ENCODE results near the gene PRDM13. TPM values are rescaled to one million over a fixed set of nuclear protein-coding genes. Genes with fewer than 3 reads are reported as not detected.
A peak's percentile ranks its signal among the peaks of the same experiment; 100 is the strongest.
"Not testable (repeated sequence)": the region's sequence is repeated elsewhere in the genome, so short reads cannot be mapped to it uniquely, and the experiment has no call there.

PRDM13 gene
- polyA plus RNA-seq, 4 donors, result 0.03 TPM; not detected in 3

DNA sequence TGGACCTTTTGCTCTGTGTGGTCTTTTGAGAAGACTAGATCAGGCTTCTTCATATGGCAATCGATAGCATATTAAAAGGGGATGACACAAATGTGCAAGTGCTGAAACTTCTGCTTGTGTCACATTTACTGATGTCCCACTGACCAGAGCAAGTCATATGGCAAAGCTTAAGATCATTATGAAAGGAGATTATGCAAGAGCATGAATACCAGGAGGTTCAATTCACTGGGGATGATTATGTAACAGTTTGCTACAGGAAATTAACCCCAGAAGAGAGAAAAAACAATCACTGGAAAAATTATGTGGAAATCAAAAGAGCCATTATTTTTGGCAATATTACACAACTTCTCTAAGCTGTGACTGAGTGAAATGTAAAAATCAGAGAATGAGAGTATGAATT is 13.7 kb upstream of the PRDM13 start:
- DNase-seq (no peak), FAIRE-seq (no peak)
- WGBS, 3 donors, result 30 to 52% (median 40%) methylated on average over 1 of the region's 1 CpG
- H3K27me3 ChIP-seq (ENCODE audit: control insufficient read depth in 3 of 3, insufficient read depth in 3 of 3, low read length in 3 of 3), result peaks cover 0 to 86% (median 44%) of the 10 kb centered on the region in 3 donors
- H3K4me3 ChIP-seq (ENCODE audit: low read depth in 1 of 3, low read length in 3 of 3), result no peak overlapping the region
- H3K36me3 ChIP-seq (ENCODE audit: control insufficient read depth in 3 of 3, insufficient read depth in 2 of 3, low read depth in 1 of 3, low read length in 3 of 3), result peaks cover 0 to 2% (median 0%) of the 10 kb centered on the region in 3 donors
- no peaks in the 10 kb centered on the region for H3K9me3 ChIP-seq (ENCODE audit: control insufficient read depth in 2 of 2, insufficient read depth in 1 of 2, low read depth in 1 of 2, low read length in 1 of 2)
- peaks cover 0 to 14% (median 5%) of the 10 kb centered on the region in 3 donors for H3K4me1 ChIP-seq (ENCODE audit: control insufficient read depth in 3 of 3, insufficient read depth in 2 of 3, low read depth in 1 of 3, low read length in 2 of 3)
- H3K27ac ChIP-seq (ENCODE audit: low read depth in 1 of 3, low read length in 2 of 3), result no peak overlapping the region

DNA sequence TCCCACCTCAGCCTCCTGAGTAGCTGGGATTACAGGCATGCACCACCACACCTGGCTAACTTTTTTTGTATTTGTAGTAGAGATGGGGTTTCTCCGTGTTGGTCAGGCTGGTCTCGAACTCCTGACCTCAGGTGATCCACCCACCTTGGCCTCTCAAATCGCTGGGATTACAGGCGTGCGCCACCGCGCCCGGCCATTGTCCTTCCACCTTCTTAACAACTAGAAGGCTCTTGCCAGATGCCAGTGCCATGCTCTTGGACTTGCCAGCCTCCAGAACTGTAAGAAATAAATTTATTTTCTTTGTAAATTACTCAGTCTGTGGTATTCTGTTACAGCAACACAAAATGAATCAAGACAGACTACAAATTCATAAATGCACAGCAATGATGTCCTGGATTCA is 11.9 kb upstream of the PRDM13 start:
- not testable (repeated sequence) for FAIRE-seq; H3K4me3 ChIP-seq (ENCODE audit: low read depth in 1 of 3, low read length in 3 of 3); H3K4me1 ChIP-seq (ENCODE audit: control insufficient read depth in 3 of 3, insufficient read depth in 2 of 3, low read depth in 1 of 3, low read length in 2 of 3); DNase-seq; H3K36me3 ChIP-seq (ENCODE audit: control insufficient read depth in 3 of 3, insufficient read depth in 2 of 3, low read depth in 1 of 3, low read length in 3 of 3); H3K27ac ChIP-seq (ENCODE audit: low read depth in 1 of 3, low read length in 2 of 3); H3K9me3 ChIP-seq (ENCODE audit: control insufficient read depth in 2 of 2, insufficient read depth in 1 of 2, low read depth in 1 of 2, low read length in 1 of 2)
- 77 to 88% (median 80%) methylated on average over 8 of the region's 8 CpGs for WGBS, 3 donors
- peaks cover 0 to 82% (median 35%) of the 10 kb centered on the region in 3 donors for H3K27me3 ChIP-seq (ENCODE audit: control insufficient read depth in 3 of 3, insufficient read depth in 3 of 3, low read length in 3 of 3)

- 4 to 7% (median 4%) methylated on average over 47 to 54 of the region's 54 CpGs for WGBS, 3 donors
- peaks cover 0 to 12% (median 6%) of the 10 kb centered on the region in 3 donors for H3K4me1 ChIP-seq (ENCODE audit: control insufficient read depth in 3 of 3, insufficient read depth in 2 of 3, low read depth in 1 of 3, low read length in 2 of 3)
- FAIRE-seq (no peak), DNase-seq (no peak)
- H3K9me3 ChIP-seq (ENCODE audit: control insufficient read depth in 2 of 2, insufficient read depth in 1 of 2, low read depth in 1 of 2, low read length in 1 of 2), result peaks cover 0 to 5% of the 10 kb centered on the region in 2 donors
- peaks cover 7 to 88% (median 54%) of the 10 kb centered on the region in 3 donors for H3K27me3 ChIP-seq (ENCODE audit: control insufficient read depth in 3 of 3, insufficient read depth in 3 of 3, low read length in 3 of 3)
- peak overlapping the region in 2 of 3 donors; percentile 8 to 38 for H3K4me3 ChIP-seq (ENCODE audit: low read depth in 1 of 3, low read length in 3 of 3)
- no peak overlapping the region for H3K27ac ChIP-seq (ENCODE audit: low read depth in 1 of 3, low read length in 2 of 3)
- no peaks in the 10 kb centered on the region for H3K36me3 ChIP-seq (ENCODE audit: control insufficient read depth in 3 of 3, insufficient read depth in 2 of 3, low read depth in 1 of 3, low read length in 3 of 3)
These were observed 3.9 kb upstream of the PRDM13 start for GRCh38 chr6:99602520-99603420.

DNA sequence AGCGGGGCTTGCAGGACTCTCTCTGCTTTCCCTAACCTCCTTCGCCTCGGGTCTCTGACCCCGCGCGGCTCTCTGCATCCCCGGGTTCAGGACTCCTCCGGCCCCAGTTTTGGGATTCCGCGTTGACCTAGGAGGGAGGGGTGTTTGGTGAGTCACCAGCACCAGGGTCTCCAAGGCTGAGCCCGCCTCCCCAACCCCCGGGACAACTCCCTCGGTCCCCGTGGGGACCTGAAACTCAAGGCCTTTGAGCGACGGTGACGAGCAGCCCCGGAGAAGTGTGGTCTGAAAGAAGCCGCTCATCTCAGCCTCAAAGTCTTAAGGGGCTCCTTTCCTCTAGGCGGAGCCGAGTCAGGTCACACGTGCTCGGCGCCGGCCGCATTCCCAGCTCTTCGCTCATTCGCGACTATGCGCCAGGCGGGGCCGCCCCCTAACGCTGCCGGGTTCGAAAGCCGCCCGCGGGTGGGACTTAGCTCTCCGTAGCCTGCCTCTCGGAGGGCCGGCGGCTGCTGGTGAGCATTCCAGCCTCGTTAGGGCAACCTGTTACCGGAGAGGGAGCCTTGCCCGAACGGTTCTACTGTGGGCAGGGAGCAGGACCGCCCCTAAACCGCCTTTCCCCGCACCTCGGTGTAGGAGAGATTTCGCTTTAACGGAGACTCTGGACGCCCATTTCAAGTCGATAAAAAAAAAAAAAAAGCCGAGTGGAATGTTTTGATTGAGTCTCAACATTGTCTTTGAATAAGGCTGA is 3.0 kb upstream of the PRDM13 start:
- no peaks in the 10 kb centered on the region for H3K36me3 ChIP-seq (ENCODE audit: control insufficient read depth in 3 of 3, insufficient read depth in 2 of 3, low read depth in 1 of 3, low read length in 3 of 3)
- WGBS, 3 donors, result 1 to 2% (median 2%) methylated on average over 55 of the region's 55 CpGs
- peak overlapping the region in 1 of 3 donors; percentile 38 for H3K4me3 ChIP-seq (ENCODE audit: low read depth in 1 of 3, low read length in 3 of 3)
- FAIRE-seq, result no peak
- peak in 1 of 2 donors; percentile 61 for DNase-seq
- peaks cover 0 to 5% of the 10 kb centered on the region in 2 donors for H3K9me3 ChIP-seq (ENCODE audit: control insufficient read depth in 2 of 2, insufficient read depth in 1 of 2, low read depth in 1 of 2, low read length in 1 of 2)
- H3K4me1 ChIP-seq (ENCODE audit: control insufficient read depth in 3 of 3, insufficient read depth in 2 of 3, low read depth in 1 of 3, low read length in 2 of 3), result peaks cover 0 to 12% (median 6%) of the 10 kb centered on the region in 3 donors
- H3K27me3 ChIP-seq (ENCODE audit: control insufficient read depth in 3 of 3, insufficient read depth in 3 of 3, low read length in 3 of 3), result peaks cover 8 to 89% (median 63%) of the 10 kb centered on the region in 3 donors
- H3K27ac ChIP-seq (ENCODE audit: low read depth in 1 of 3, low read length in 2 of 3), result no peak overlapping the region

DNA sequence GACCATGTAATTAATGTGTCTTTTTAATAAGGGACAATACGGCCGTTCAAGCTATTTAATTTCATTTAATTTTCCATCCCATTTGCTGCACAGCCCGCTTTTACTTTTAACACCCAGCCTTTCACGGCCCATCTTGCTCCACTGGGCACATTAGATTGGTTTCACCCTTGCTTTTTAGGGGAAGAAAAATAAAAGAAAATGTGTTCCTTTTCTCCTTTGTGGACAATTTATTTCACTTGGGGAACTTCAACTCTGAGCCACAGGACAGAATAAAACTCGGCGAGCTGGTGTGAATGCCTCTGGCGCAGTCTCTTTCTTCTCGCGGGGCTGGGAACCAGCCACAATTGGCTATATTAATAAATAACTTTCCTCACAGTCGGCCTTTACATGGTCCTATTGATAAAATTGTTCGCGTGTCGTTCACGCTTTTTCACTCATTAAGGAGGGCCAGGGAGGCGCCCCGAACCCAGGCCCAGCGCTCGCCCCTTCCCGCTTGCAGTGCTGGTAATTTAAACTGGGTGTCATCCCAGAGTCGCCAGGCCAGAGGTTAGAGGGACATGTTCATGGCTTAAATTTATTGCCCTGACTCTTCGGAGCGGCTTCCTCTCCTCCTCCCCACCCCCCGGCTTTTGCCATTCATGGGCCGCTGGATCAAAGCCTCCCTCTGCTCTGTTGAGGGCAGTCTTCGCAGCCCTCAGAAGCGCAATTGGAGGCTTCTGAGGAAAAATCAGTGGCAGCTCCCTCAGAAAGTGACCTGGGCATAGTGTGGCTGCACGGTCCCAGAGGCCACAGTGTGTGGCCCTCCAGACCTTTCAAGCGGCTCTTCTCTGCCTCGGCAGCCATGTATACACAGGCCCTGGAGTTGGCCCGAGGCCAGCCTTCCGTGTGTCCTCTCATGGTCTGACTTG is 2.2 kb upstream of the PRDM13 start:
- peaks cover 0 to 12% (median 6%) of the 10 kb centered on the region in 3 donors for H3K4me1 ChIP-seq (ENCODE audit: control insufficient read depth in 3 of 3, insufficient read depth in 2 of 3, low read depth in 1 of 3, low read length in 2 of 3)
- DNase-seq (no peak), FAIRE-seq (no peak)

GRCh38 chr6:99605074-99605734 is 1.4 kb upstream of the PRDM13 start:
- WGBS, 3 donors, result 9 to 12% (median 10%) methylated on average over 20 of the region's 20 CpGs
- peaks cover 10 to 95% (median 71%) of the 10 kb centered on the region in 3 donors for H3K27me3 ChIP-seq (ENCODE audit: control insufficient read depth in 3 of 3, insufficient read depth in 3 of 3, low read length in 3 of 3)
- H3K36me3 ChIP-seq (ENCODE audit: control insufficient read depth in 3 of 3, insufficient read depth in 2 of 3, low read depth in 1 of 3, low read length in 3 of 3), result no peaks in the 10 kb centered on the region
- H3K4me1 ChIP-seq (ENCODE audit: control insufficient read depth in 3 of 3, insufficient read depth in 2 of 3, low read depth in 1 of 3, low read length in 2 of 3), result peaks cover 0 to 12% (median 6%) of the 10 kb centered on the region in 3 donors
- H3K27ac ChIP-seq (ENCODE audit: low read depth in 1 of 3, low read length in 2 of 3), result no peak overlapping the region
- no peak overlapping the region for H3K4me3 ChIP-seq (ENCODE audit: low read depth in 1 of 3, low read length in 3 of 3)
- DNase-seq (no peak), FAIRE-seq (no peak)
- H3K9me3 ChIP-seq (ENCODE audit: control insufficient read depth in 2 of 2, insufficient read depth in 1 of 2, low read depth in 1 of 2, low read length in 1 of 2), result peaks cover 0 to 5% of the 10 kb centered on the region in 2 donors

More for the DNA sequence above, 2.2 kb upstream of the PRDM13 start:
- no peak overlapping the region for H3K27ac ChIP-seq (ENCODE audit: low read depth in 1 of 3, low read length in 2 of 3)
- H3K4me3 ChIP-seq (ENCODE audit: low read depth in 1 of 3, low read length in 3 of 3), result no peak overlapping the region
- H3K9me3 ChIP-seq (ENCODE audit: control insufficient read depth in 2 of 2, insufficient read depth in 1 of 2, low read depth in 1 of 2, low read length in 1 of 2), result peaks cover 0 to 5% of the 10 kb centered on the region in 2 donors
- peaks cover 10 to 91% (median 69%) of the 10 kb centered on the region in 3 donors for H3K27me3 ChIP-seq (ENCODE audit: control insufficient read depth in 3 of 3, insufficient read depth in 3 of 3, low read length in 3 of 3)
- H3K36me3 ChIP-seq (ENCODE audit: control insufficient read depth in 3 of 3, insufficient read depth in 2 of 3, low read depth in 1 of 3, low read length in 3 of 3), result no peaks in the 10 kb centered on the region
- 6 to 14% (median 10%) methylated on average over 31 of the region's 31 CpGs for WGBS, 3 donors

DNA sequence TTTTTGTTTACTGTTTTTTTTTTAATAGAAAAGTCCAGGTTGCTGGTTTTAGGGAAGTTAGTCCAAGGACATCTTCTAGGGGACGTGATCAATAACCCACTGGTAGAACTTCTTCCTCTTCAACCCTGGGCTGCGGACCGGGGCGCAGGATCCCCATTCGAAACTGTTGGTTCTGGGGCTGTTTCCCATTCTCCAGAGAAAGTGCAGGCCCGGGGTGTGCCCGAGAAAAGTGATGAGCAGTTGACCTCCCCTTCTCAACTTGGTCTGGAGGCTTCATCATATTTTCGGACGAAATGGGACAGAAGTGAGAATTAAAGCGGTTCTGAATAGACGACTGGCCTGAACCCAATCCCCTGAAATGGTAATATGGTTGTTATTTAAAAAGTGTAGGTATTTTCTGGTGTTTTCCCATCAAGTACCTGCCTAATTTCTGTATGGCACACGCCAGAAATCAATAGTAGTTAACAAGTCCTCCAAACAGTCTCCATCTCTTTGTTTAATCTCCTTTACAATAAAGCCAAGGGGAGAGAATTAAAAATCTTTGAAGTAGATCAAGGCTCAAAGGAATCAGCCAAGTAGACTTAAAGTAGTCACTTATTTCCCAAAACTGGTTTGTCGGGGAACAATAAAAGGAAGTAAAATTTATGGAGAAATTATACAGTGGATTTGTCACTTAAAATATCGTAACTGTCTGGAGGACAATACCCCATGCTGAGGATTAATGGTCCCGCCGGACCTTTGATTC is 550 bp upstream of the PRDM13 start:
- Histone ChIP-seq H3K4me3 (ENCODE audit: low read depth in 1 of 3, low read length in 3 of 3) (no peak overlapping the region), H3K4me1 (ENCODE audit: control insufficient read depth in 3 of 3, insufficient read depth in 2 of 3, low read depth in 1 of 3, low read length in 2 of 3) (peaks cover 0 to 12% (median 6%) of the 10 kb centered on the region in 3 donors), H3K36me3 (ENCODE audit: control insufficient read depth in 3 of 3, insufficient read depth in 2 of 3, low read depth in 1 of 3, low read length in 3 of 3) (no peaks in the 10 kb centered on the region), H3K27me3 (ENCODE audit: control insufficient read depth in 3 of 3, insufficient read depth in 3 of 3, low read length in 3 of 3) (peaks cover 10 to 97% (median 71%) of the 10 kb centered on the region in 3 donors), H3K27ac (ENCODE audit: low read depth in 1 of 3, low read length in 2 of 3) (no peak overlapping the region), H3K9me3 (ENCODE audit: control insufficient read depth in 2 of 2, insufficient read depth in 1 of 2, low read depth in 1 of 2, low read length in 1 of 2) (peaks cover 0 to 5% of the 10 kb centered on the region in 2 donors)
- no peak for DNase-seq
- WGBS, 3 donors, result 15 to 26% (median 19%) methylated on average over 16 of the region's 16 CpGs
- FAIRE-seq, result no peak
